K562 (cell line): ENCODE data around the gene CRELD2. TPM values are rescaled to one million over a fixed set of nuclear protein-coding genes. Genes with fewer than 3 reads are reported as not detected.

Experiments used
- ATAC-seq: fragments of 200-7000 bp; cut with Tn5 transposase; 3 replicates; pipeline ENCODE4 v1.9.1; 2020; ENCODE audit warnings: moderate library complexity
- BruUV-seq: library from RNA; stranded (reverse); fragments of 400-500 nt; replicated peaks from 2 replicates; lab custom pipeline; 2021; lab: Mats Ljungman, UMichigan
- CTCF ChIA-PET: fragments of 300-600 bp; formaldehyde crosslinking; extraction: SDS; loops from one replicate; lab custom pipeline; 2021; ENCODE audit warnings: low intra/inter-chr PET ratio; lab: Yijun Ruan, JAX
- POLR2A ChIA-PET: fragments of 300-600, 350-650 bp; sonication (Branson Sonifier 250); formaldehyde crosslinking; extraction: SDS; loops from one replicate; lab custom pipeline; 2021; ENCODE audit warnings: antibody characterized with exemption, inconsistent platforms; lab: Yijun Ruan, JAX
- DNase-seq, 4 experiments: peaks; one replicate each; pipeline versions ENCODE4 v3.0.0 to v3.0.0-alpha.2; 2011 to 2018; ENCODE audit warnings: low spot score in 3 of 4, mixed read lengths in 3 of 4; ENCODE audit errors: extremely low read depth in 1 of 4
- FAIRE-seq: peaks from 2 replicates; lab custom pipeline; 2011; peaks lifted over from hg19 to GRCh38; lab: Jason Lieb, UNC
- H2AFZ ChIP-seq: 2 replicates; pipeline ENCODE4 v1.6.0; 2011; ENCODE audit warnings: low read depth, low read length, control low read depth, inconsistent platforms
- H3K27ac ChIP-seq: fragments of 200-600 bp; 3 replicates; pipeline ENCODE4 v1.8.0; 2011; ENCODE audit warnings: low read depth, mild to moderate bottlenecking, control low read depth, inconsistent platforms, low read length, moderate library complexity, mixed read lengths; ENCODE audit errors: extremely low read depth
- H3K27me3 ChIP-seq, 2 experiments: fragments of 300-600 bp in 1 of 2; 2 replicates in 1 of 2; 3 replicates in 1 of 2; pipeline versions ENCODE4 v1.6.0 to v1.8.0; 2011; ENCODE audit warnings: inconsistent platforms in 2 of 2, low read length in 2 of 2, mild to moderate bottlenecking in 1 of 2, mixed read lengths in 1 of 2, moderate library complexity in 1 of 2; ENCODE audit not compliant: control insufficient read depth in 2 of 2, insufficient read depth in 2 of 2
- H3K36me3 ChIP-seq: fragments of 300-600 bp; 3 replicates; pipeline ENCODE4 v1.8.0; 2011; ENCODE audit warnings: mild to moderate bottlenecking, low read length, inconsistent platforms; ENCODE audit not compliant: control insufficient read depth, insufficient read depth
- H3K4me1 ChIP-seq, 2 experiments: fragments of 200-600 bp in 1 of 2; replicated peaks in 1 of 2; 2 replicates in 1 of 2; 3 replicates in 1 of 2; pipeline versions ENCODE4 v1.5.1 to v1.8.0; 2011; ENCODE audit warnings: inconsistent platforms in 2 of 2, low read length in 2 of 2, mild to moderate bottlenecking in 1 of 2, mixed read lengths in 1 of 2, moderate library complexity in 1 of 2; ENCODE audit not compliant: control insufficient read depth in 2 of 2, insufficient read depth in 2 of 2
- H3K4me2 ChIP-seq: 2 replicates; pipeline ENCODE4 v1.6.1; 2011; ENCODE audit warnings: low read length, control low read depth, inconsistent platforms, mixed read lengths; ENCODE audit not compliant: insufficient read depth
- H3K4me3 ChIP-seq: fragments of 200-600 bp; sonication (generic), shearing (Covaris generic); 2 replicates; pipeline ENCODE4 v1.5.1; 2016; ENCODE audit warnings: control low read depth, inconsistent platforms
- H3K79me2 ChIP-seq: fragments of 200-600 bp; 3 replicates; pipeline ENCODE4 v1.8.0; 2011; ENCODE audit warnings: low read length, inconsistent platforms; ENCODE audit not compliant: control insufficient read depth, insufficient read depth
- H3K9ac ChIP-seq, 2 experiments: 2 replicates each; pipeline versions ENCODE4 v1.6.0 to v1.6.1; 2011; ENCODE audit warnings: low read depth in 2 of 2, low read length in 2 of 2, control low read depth in 1 of 2, inconsistent platforms in 1 of 2, mild to moderate bottlenecking in 1 of 2, mixed read lengths in 1 of 2; ENCODE audit not compliant: insufficient read depth in 1 of 2
- H3K9me1 ChIP-seq: one replicate; pipeline ENCODE4 v1.6.0; 2011; ENCODE audit warnings: inconsistent platforms, mild to moderate bottlenecking, low read length, moderate library complexity; ENCODE audit not compliant: control insufficient read depth, insufficient read depth
- H3K9me3 ChIP-seq: replicated peaks from 2 replicates; pipeline ENCODE4 v1.5.1; 2011; ENCODE audit warnings: low read depth, low read length, inconsistent platforms; ENCODE audit not compliant: control insufficient read depth, insufficient read depth
- H4K20me1 ChIP-seq: replicated peaks from 2 replicates; pipeline ENCODE4 v1.6.1; 2011; ENCODE audit warnings: low read length, inconsistent platforms, mixed read lengths; ENCODE audit not compliant: control insufficient read depth, insufficient read depth
- ATF6 ChIP-seq: sonication (generic); formaldehyde crosslinking; IDR thresholded peaks from 2 replicates; pipeline ENCODE4 v1.4.0; 2020; ENCODE audit warnings: mild to moderate bottlenecking, missing genetic modification reagents
- FUS ChIP-seq: fragments of 200-400 bp; formaldehyde crosslinking; optimal IDR thresholded peaks from 2 replicates; pipeline ENCODE3; 2017; ENCODE audit warnings: low read depth, low read length
- HDAC6 ChIP-seq: IDR thresholded peaks from 2 replicates; pipeline ENCODE4 v1.6.1; 2012; ENCODE audit warnings: low read depth, mild to moderate bottlenecking, control low read depth, inconsistent platforms, low read length, moderate library complexity
- NCOR1 ChIP-seq: fragments of 450-650 bp; IDR thresholded peaks from 2 replicates; pipeline ENCODE4 v1.6.1; 2016; ENCODE audit warnings: mild to moderate bottlenecking, moderate library complexity
- RBM34 ChIP-seq: fragments of 200-400 bp; formaldehyde crosslinking; IDR thresholded peaks from 2 replicates; pipeline ENCODE4 v1.6.1; 2018; ENCODE audit warnings: low read length, borderline replicate concordance; ENCODE audit not compliant: insufficient read depth
- SAFB2 ChIP-seq: fragments of 200-400 bp; formaldehyde crosslinking; IDR thresholded peaks from 2 replicates; pipeline ENCODE4 v1.6.1; 2018; ENCODE audit warnings: borderline replicate concordance, low read length, low read depth, moderate library complexity; ENCODE audit not compliant: severe bottlenecking
- SIN3B ChIP-seq: fragments of 450-650 bp; IDR thresholded peaks from 2 replicates; pipeline ENCODE4 v1.6.1; 2017; ENCODE audit warnings: low read depth, mild to moderate bottlenecking, moderate library complexity
- TAF1 ChIP-seq: IDR thresholded peaks from 2 replicates; pipeline ENCODE4 v1.6.1; 2011; ENCODE audit warnings: mild to moderate bottlenecking, low read length, moderate library complexity; ENCODE audit not compliant: insufficient read depth, control insufficient read depth, severe bottlenecking; ENCODE audit errors: extremely low read depth
- TRIM28 ChIP-seq: fragments of 450-650 bp; IDR thresholded peaks from 2 replicates; pipeline ENCODE4 v1.6.1; 2017
- YBX1 ChIP-seq: fragments of 450-650 bp; IDR thresholded peaks from 2 replicates; pipeline ENCODE4 v1.7.1; 2016; ENCODE audit warnings: mild to moderate bottlenecking
- ZNF232 ChIP-seq: sonication (generic); formaldehyde crosslinking; IDR thresholded peaks from 2 replicates; pipeline ENCODE4 v1.8.0; 2022; ENCODE audit warnings: mild to moderate bottlenecking, missing genetic modification reagents
- ZNF511 ChIP-seq: sonication (generic); formaldehyde crosslinking; IDR thresholded peaks from 2 replicates; pipeline ENCODE4 v1.8.0; 2022; ENCODE audit warnings: mild to moderate bottlenecking, missing genetic modification reagents
- WGBS: fragments of 100-300 bp; shearing (Covaris generic); methylation state at CpG from one replicate; pipeline ENCODE4 v1.1.6; 2016; ENCODE audit warnings: low coverage, mixed read lengths; ENCODE audit not compliant: insufficient coverage; ENCODE audit errors: missing lambda C conversion rate; 5-methylcytosine and 5-hydroxymethylcytosine counted together
- in situ Hi-C: fragments of 300-500 bp; cut with MboI; formaldehyde crosslinking; loops from 4 replicates; pipeline ENCODE4 v1.15.0; 2018; ENCODE audit warnings: inconsistent platforms, mixed read lengths
- intact Hi-C: fragments of 100-400 bp; cut with micrococcal nuclease; formaldehyde crosslinking; loops from 2 replicates; pipeline ENCODE4 v1.14.2; 2022
- polyA plus RNA-seq, 8 experiments: library from polyadenylated mRNA; depleted of rRNA in 4 of 8; stranded (reverse) in 5 of 8; unstranded in 3 of 8; fragments of >200 nt; fragmentation: Nextera tagmentation in 2 of 8; fragmentation: Illumina TruSeq in 1 of 8; extraction: Ambion mirVana in 2 of 8; extraction: Trizol in 1 of 8; gene quantifications; 2 replicates each; pipeline versions ENCODE4 v1.2.1 to v1.2.3, GENCODE V29; 2011 to 2014; ENCODE audit warnings: inconsistent platforms in 1 of 8, missing spikeins in 1 of 8
- total RNA-seq, 7 experiments: library from RNA; depleted of rRNA in 6 of 7; stranded (reverse); fragments of >200 nt in 6 of 7; fragmentation: Illumina TruSeq in 2 of 7; extraction: Trizol in 2 of 7; gene quantifications; 2 replicates each; pipeline versions ENCODE4 v1.2.1 to v1.2.3, GENCODE V29; 2011 to 2021; ENCODE audit warnings: low replicate concordance in 1 of 7
- TF ChIP-seq, protein P1 (sequence below), 3 experiments: fragments of 200-800 bp in 1 of 3; sonication (Bioruptor generic) in 1 of 3; sonication (generic) in 1 of 3; formaldehyde crosslinking in 1 of 3; IDR thresholded peaks; 2 replicates each; pipeline versions ENCODE4 v1.6.1 to v1.8.0; 2016 to 2022; ENCODE audit warnings: mild to moderate bottlenecking in 2 of 3, missing compliant biosample characterization in 2 of 3, missing genetic modification characterization in 2 of 3, missing genetic modification reagents in 1 of 3

Gene CRELD2
- total and polyA plus RNA-seq, 9 of the 15 experiments (the other 6 are each of a cell fraction or from before 2014, with no cell fraction given): 0.96 to 25.3 (median 8.8) TPM

- Histone ChIP-seq H3K9ac (peak overlapping the region in 1 of 2 experiments; percentile 79; a peak in 2 of 4 replicates), H3K27me3 (no peaks in the 10 kb centered on the region), H4K20me1 (no peaks in the 10 kb centered on the region), H3K27ac (peak overlapping the region; percentile 90; the same call in 2 of the 3 replicates), H3K79me2 (peaks cover 5% of the 10 kb centered on the region; the same call in 2 of the 3 replicates), H3K9me1 (peaks cover 4% of the 10 kb centered on the region), H3K9me3 (no peaks in the 10 kb centered on the region), H3K4me3 (no peak overlapping the region), H3K4me1 (peaks cover 21 to 86% of the 10 kb centered on the region in 2 experiments), H3K36me3 (peaks cover 2% of the 10 kb centered on the region; the same call in 1 of the 3 replicates), H2AFZ (no peak overlapping the region), H3K4me2 (peak overlapping the region; percentile 70; the same call in 1 of the 2 replicates)
- TF ChIP-seq, protein P1, sequence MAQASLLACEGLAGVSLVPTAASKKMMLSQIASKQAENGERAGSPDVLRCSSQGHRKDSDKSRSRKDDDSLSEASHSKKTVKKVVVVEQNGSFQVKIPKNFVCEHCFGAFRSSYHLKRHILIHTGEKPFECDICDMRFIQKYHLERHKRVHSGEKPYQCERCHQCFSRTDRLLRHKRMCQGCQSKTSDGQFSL (CRISPR knock-in tag; IDR thresholded peaks at IDR 0.05): no peak
- TF ChIP-seq, protein P1 (tag; IDR thresholded peaks at IDR 0.05): no peak
- TF ChIP-seq SIN3B (no peak), YBX1 (no peak), SAFB2 (no peak), HDAC6 (no peak), NCOR1 (no peak), ZNF232 (CRISPR knock-in tag) (no peak), ZNF511 (CRISPR knock-in tag) (no peak), TAF1 (no peak), ATF6 (CRISPR knock-in tag) (no peak), RBM34 (no peak), FUS (no peak), TRIM28 (no peak)
- no peak for DNase-seq
- in situ Hi-C loops: no loop called here
- no peak for ATAC-seq
- ChIA-PET POLR2A (interaction anchor here (0.6 kb wide), 1 partner anchor 217 kb away, joined by 3 read pairs; no protein-coding TSS in a partner anchor), CTCF (no interaction called here)
- WGBS: 66% methylated on average over 8 of the region's 8 CpGs
- FAIRE-seq: no peak
- BruUV-seq: no TSS peak
- intact Hi-C loops: loop anchor here (5.0 kb wide), 1 partner anchor 38 kb away; no protein-coding TSS in a partner anchor
Measured at GRCh38 chr22:49969751-49970527, 51.5 kb downstream of the CRELD2 start.
